Left lung (tissue), 10 donors: ENCODE measurements around the gene GLUD1. TPM values are rescaled to one million over a fixed set of nuclear protein-coding genes. Genes with fewer than 3 reads are reported as not detected.
"Not testable (repeated sequence)": the region's sequence is repeated elsewhere in the genome, so short reads cannot be mapped to it uniquely, and the experiment has no call there.

ENCODE experiments used
- ATAC-seq: fragments of 200-7000 bp; cut with Tn5 transposase; one replicate; pipeline ENCODE4 v1.9.1; 2020; ENCODE audit warnings: moderate library complexity
- DNase-seq, 4 donors: peaks; one replicate each; pipeline ENCODE4 v3.0.0-alpha.2; 2013 to 2020
- H3K27ac ChIP-seq, 2 donors: fragments of 200-600 bp; sonication (generic) in 1 of 2; one replicate each; pipeline versions ENCODE4 v1.5.0 to v1.8.0; 2020 to 2021
- H3K27me3 ChIP-seq, 2 donors: fragments of 200-600 bp; sonication (generic) in 1 of 2; one replicate each; pipeline versions ENCODE4 v1.5.0 to v1.8.0; 2020 to 2021
- H3K36me3 ChIP-seq, 2 donors: fragments of 200-600 bp; sonication (generic) in 1 of 2; one replicate each; pipeline versions ENCODE4 v1.5.0 to v1.8.0; 2020 to 2021
- H3K4me1 ChIP-seq, 2 donors: fragments of 200-600 bp; one replicate each; pipeline ENCODE4 v1.8.0; 2021
- H3K4me3 ChIP-seq, 2 donors: fragments of 200-600 bp; sonication (generic) in 1 of 2; one replicate each; pipeline versions ENCODE4 v1.5.0 to v1.8.0; 2020 to 2021; ENCODE audit warnings: mild to moderate bottlenecking in 1 of 2
- H3K9me3 ChIP-seq, 2 donors: fragments of 200-600 bp; sonication (generic) in 1 of 2; one replicate each; pipeline versions ENCODE4 v1.5.0 to v1.8.0; 2020 to 2021
- CTCF ChIP-seq, 2 donors: fragments of 200-600 bp; sonication (generic) in 1 of 2; IDR thresholded peaks; one replicate each; pipeline versions ENCODE4 v1.5.0 to v1.8.0; 2021; ENCODE audit warnings: antibody characterized with exemption in 2 of 2
- intact Hi-C, 2 donors: fragments of 100-400 bp; cut with DNase I; formaldehyde crosslinking; loops; one replicate each; pipeline versions ENCODE4 v1.11.2 to v1.14.2; 2022
- polyA plus RNA-seq, 6 donors: library from polyadenylated mRNA; unstranded; fragments of 120-200 nt; gene quantifications; one replicate each; pipeline ENCODE4 v1.2.1, GENCODE V29; 2013; ENCODE audit not compliant: insufficient read length in 6 of 6
- total RNA-seq, 2 donors: library from RNA; stranded (reverse); fragmentation: NEBNext Ultra II Directional; extraction: Animal tissue kit (Norgen Biotek cat#: 25700); gene quantifications; one replicate each; pipeline ENCODE4 v1.2.1, GENCODE V29; 2021
- donor health status: DM: no; HTN: yes; CAD: no.
- donor health status: DM: no; HTN: no; CAD: no.

The GLUD1 gene
- total and polyA plus RNA-seq, 8 donors, result 89.0 to 126 (median 95.3) TPM

GRCh38 chr10:87013528-87013927, 81.1 kb downstream of the GLUD1 start:
- H3K27ac ChIP-seq, H3K27me3 ChIP-seq, H3K9me3 ChIP-seq, intact Hi-C loops, H3K4me1 ChIP-seq, H3K4me3 ChIP-seq, H3K36me3 ChIP-seq, DNase-seq, ATAC-seq: not testable (repeated sequence)

- ATAC-seq, H3K36me3 ChIP-seq, H3K4me3 ChIP-seq, H3K4me1 ChIP-seq, H3K27ac ChIP-seq, DNase-seq, H3K27me3 ChIP-seq, intact Hi-C loops, H3K9me3 ChIP-seq: not testable (repeated sequence)
Measured at GRCh38 chr10:87009134-87009696, 85.4 kb downstream of the GLUD1 start.

- H3K4me3 ChIP-seq, H3K27me3 ChIP-seq, H3K36me3 ChIP-seq, DNase-seq, intact Hi-C loops, H3K27ac ChIP-seq, ATAC-seq, H3K9me3 ChIP-seq, H3K4me1 ChIP-seq: not testable (repeated sequence)
Measured at GRCh38 chr10:87008303-87008702, 86.3 kb downstream of the GLUD1 start.

GRCh38 chr10:87007674-87008073, 87.0 kb downstream of the GLUD1 start:
- H3K4me3 ChIP-seq, ATAC-seq, H3K4me1 ChIP-seq, H3K9me3 ChIP-seq, intact Hi-C loops, H3K27me3 ChIP-seq, H3K27ac ChIP-seq, H3K36me3 ChIP-seq, DNase-seq: not testable (repeated sequence)

- intact Hi-C loops, result not testable (repeated sequence)
Measured at GRCh38 chr10:87007124-87007523, 87.5 kb downstream of the GLUD1 start.

GRCh38 chr10:87000491-87000890, 94.2 kb downstream of the GLUD1 start:
- H3K4me1 ChIP-seq, result no peaks in the 10 kb centered on the region
- no peaks in the 10 kb centered on the region for H3K9me3 ChIP-seq
- no peaks in the 10 kb centered on the region for H3K36me3 ChIP-seq
- no peak overlapping the region for H3K4me3 ChIP-seq
- TF ChIP-seq CTCF (IDR thresholded peaks at IDR 0.05), result no peak
- ATAC-seq (no peak), DNase-seq (no peak)
- H3K27ac ChIP-seq, result peak overlapping the region in 1 of 2 donors; percentile 55
- intact Hi-C loops, result no loop called here
- no peaks in the 10 kb centered on the region for H3K27me3 ChIP-seq

More at GRCh38 chr10:87007124-87007523, 87.5 kb downstream of the GLUD1 start:
- not testable (repeated sequence) for DNase-seq, H3K27me3 ChIP-seq, H3K36me3 ChIP-seq, H3K4me3 ChIP-seq, H3K27ac ChIP-seq, ATAC-seq, H3K4me1 ChIP-seq, H3K9me3 ChIP-seq

Other genes starting within 250 kb of the GLUD1 start
- 10 to 100 TPM; 20.6 to 41.8 TPM for gene MMRN2, start 137.2 kb downstream of the GLUD1 start, total RNA-seq
- 10 to 100 TPM; 29.3 to 33.8 (median 30.2) TPM for gene MMRN2, start 137.2 kb downstream of the GLUD1 start, polyA plus RNA-seq
- gene SNCG, start 136.2 kb downstream of the GLUD1 start, total RNA-seq, result 10 to 100 TPM in 1 of 2 donors, 1 to 10 TPM in 1; 4.3 to 15.0 TPM
- gene SNCG, start 136.2 kb downstream of the GLUD1 start, polyA plus RNA-seq, result 1 to 10 TPM; 3.7 to 6.8 (median 5.5) TPM
- 10 to 100 TPM; 47.9 to 94.1 TPM for gene ADIRF, start 126.4 kb downstream of the GLUD1 start, total RNA-seq
- 10 to 100 TPM in 4 of 6 donors, 1 to 10 TPM in 2; 8.0 to 22.7 (median 13.8) TPM for gene ADIRF, start 126.4 kb downstream of the GLUD1 start, polyA plus RNA-seq
- not detected for gene FAM25A, start 74.5 kb downstream of the GLUD1 start, total RNA-seq
- not detected for gene FAM25A, start 74.5 kb downstream of the GLUD1 start, polyA plus RNA-seq
- gene SHLD2, start 363 bp upstream of the GLUD1 start, total RNA-seq, result 10 to 100 TPM; 24.9 to 34.4 TPM
- gene SHLD2, start 363 bp upstream of the GLUD1 start, polyA plus RNA-seq, result 10 to 100 TPM; 27.3 to 33.4 (median 30.9) TPM
- 1 to 10 TPM in 1 of 2 donors, under 1 TPM in 1; 0.20 to 1.5 TPM for gene NUTM2A, start 130.6 kb upstream of the GLUD1 start, total RNA-seq
- gene NUTM2A, start 130.6 kb upstream of the GLUD1 start, polyA plus RNA-seq, result 1 to 10 TPM; 1.6 to 4.7 (median 3.8) TPM